Measurements from ENCODE around the gene NANOS2.
A peak's percentile ranks its signal among the peaks of the same experiment; 100 is the strongest.

NANOS2 gene

DNA sequence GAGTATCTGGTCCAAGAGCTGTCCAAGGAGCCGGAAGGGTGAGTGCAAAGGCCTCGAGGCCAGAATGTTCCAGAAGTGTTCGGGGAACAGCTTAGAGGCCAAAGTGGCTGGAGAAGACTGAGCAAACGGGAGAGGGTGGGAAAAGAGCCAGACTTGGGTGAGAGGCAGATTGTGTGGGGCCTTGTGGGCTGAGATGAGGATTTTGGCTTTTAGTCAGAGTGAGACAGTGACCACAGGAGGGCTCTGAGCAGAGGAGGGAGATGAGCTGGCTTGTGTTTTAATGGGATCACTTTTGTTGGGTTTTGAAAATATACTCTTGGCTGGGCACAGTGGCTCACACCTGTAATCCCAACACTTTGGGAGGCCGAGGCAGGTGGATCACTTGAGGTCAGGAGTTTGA, 5.6 kb downstream of the NANOS2 start:
- DNase-seq = no peak
- 73% methylated on average over 5 of the region's 5 CpGs for WGBS
- no peak overlapping the region for H2AK5ac ChIP-seq (ENCODE audit: low read length, severe bottlenecking)

DNA sequence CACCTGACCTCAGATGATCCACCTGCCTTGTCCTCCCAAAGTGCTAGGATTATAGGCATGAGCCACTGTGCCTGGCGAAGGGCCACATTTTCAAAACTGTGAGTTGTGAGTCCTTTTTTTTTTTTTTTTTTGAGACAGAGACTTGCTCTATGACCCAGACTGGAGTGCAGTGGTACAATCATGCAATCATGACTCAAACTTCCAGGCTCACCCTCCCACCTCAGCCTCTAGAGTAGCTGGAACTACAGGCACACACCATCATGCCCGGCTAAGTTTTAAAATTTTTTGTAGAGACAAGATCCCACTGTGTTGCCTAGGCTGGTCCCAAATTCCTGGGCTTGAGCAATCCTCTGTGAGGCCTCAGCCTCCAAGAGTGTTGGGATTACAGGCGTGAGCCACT, 8.4 kb downstream of the NANOS2 start:
- Histone ChIP-seq H3K9ac (ENCODE audit: low read length) (peak overlapping the region; percentile 19), H2AFZ (ENCODE audit: low read depth, low read length) (no peak overlapping the region), H2AK5ac (ENCODE audit: low read length, severe bottlenecking) (no peak overlapping the region), H3K4ac (ENCODE audit: low read depth in 1 of 2, low read length in 2 of 2) (no peak overlapping the region), H3K36me3 (ENCODE audit: control insufficient read depth in 1 of 2, insufficient read depth in 2 of 2, low read depth in 1 of 2, low read length in 2 of 2) (no peaks in the 10 kb centered on the region), H3K4me2 (ENCODE audit: low read length, poor library complexity, severe bottlenecking) (no peak overlapping the region), H3K23ac (ENCODE audit: low read length in 2 of 2) (no peak overlapping the region), H3K9me3 (ENCODE audit: control insufficient read depth, low read length) (no peaks in the 10 kb centered on the region), H3K79me1 (replicated peaks; ENCODE audit: low read length, poor library complexity, severe bottlenecking) (peaks cover 7% of the 10 kb centered on the region), H2BK12ac (ENCODE audit: low read length in 2 of 2) (no peak overlapping the region), H2BK5ac (ENCODE audit: low read depth, low read length, poor library complexity, severe bottlenecking) (no peak overlapping the region), H4K8ac (ENCODE audit: low read length) (no peak overlapping the region), H3K27me3 (ENCODE audit: control insufficient read depth in 1 of 2, insufficient read depth in 1 of 2, low read length in 2 of 2) (peaks cover 0 to 12% of the 10 kb centered on the region in 2 experiments), H3K27ac (ENCODE audit: low read length, poor library complexity, severe bottlenecking) (no peak overlapping the region), H3K4me1 (ENCODE audit: control insufficient read depth, insufficient read depth, low read depth, low read length) (peaks cover 10% of the 10 kb centered on the region), H3K18ac (ENCODE audit: low read depth in 1 of 2, low read length in 2 of 2) (no peak overlapping the region), H4K91ac (ENCODE audit: low read length) (no peak overlapping the region), H2BK120ac (ENCODE audit: low read depth, low read length) (no peak overlapping the region), H3K14ac (ENCODE audit: low read length in 2 of 2) (no peak overlapping the region), H3K4me3 (ENCODE audit: insufficient read depth in 1 of 2, low read depth in 1 of 2, low read length in 2 of 2) (no peak overlapping the region), H2BK15ac (ENCODE audit: low read depth, poor library complexity, severe bottlenecking) (no peak overlapping the region)
- 86% methylated on average over 3 of the region's 3 CpGs for WGBS
- peak; percentile 14 for DNase-seq

More for the DNA sequence above, 5.6 kb downstream of the NANOS2 start:
- no peak overlapping the region for H4K8ac ChIP-seq (ENCODE audit: low read length)
- no peak overlapping the region for H3K18ac ChIP-seq (ENCODE audit: low read depth in 1 of 2, low read length in 2 of 2)
- H3K4me3 ChIP-seq (ENCODE audit: insufficient read depth in 1 of 2, low read depth in 1 of 2, low read length in 2 of 2) = no peak overlapping the region
- no peak overlapping the region for H3K14ac ChIP-seq (ENCODE audit: low read length in 2 of 2)
- no peak overlapping the region for H2BK120ac ChIP-seq (ENCODE audit: low read depth, low read length)
- peaks cover 0 to 29% of the 10 kb centered on the region in 2 experiments for H3K27me3 ChIP-seq (ENCODE audit: control insufficient read depth in 1 of 2, insufficient read depth in 1 of 2, low read length in 2 of 2)
- no peak overlapping the region for H3K27ac ChIP-seq (ENCODE audit: low read length, poor library complexity, severe bottlenecking)
- no peak overlapping the region for H3K4me2 ChIP-seq (ENCODE audit: low read length, poor library complexity, severe bottlenecking)
- H3K9ac ChIP-seq (ENCODE audit: low read length) = no peak overlapping the region
- no peaks in the 10 kb centered on the region for H3K9me3 ChIP-seq (ENCODE audit: control insufficient read depth, low read length)
- H4K91ac ChIP-seq (ENCODE audit: low read length) = no peak overlapping the region
- H3K4me1 ChIP-seq (ENCODE audit: control insufficient read depth, insufficient read depth, low read depth, low read length) = no peaks in the 10 kb centered on the region
- H3K4ac ChIP-seq (ENCODE audit: low read depth in 1 of 2, low read length in 2 of 2) = no peak overlapping the region
- H3K23ac ChIP-seq (ENCODE audit: low read length in 2 of 2) = no peak overlapping the region
- no peak overlapping the region for H2BK5ac ChIP-seq (ENCODE audit: low read depth, low read length, poor library complexity, severe bottlenecking)
- no peak overlapping the region for H2BK15ac ChIP-seq (ENCODE audit: low read depth, poor library complexity, severe bottlenecking)
- no peak overlapping the region for H2AFZ ChIP-seq (ENCODE audit: low read depth, low read length)
- no peaks in the 10 kb centered on the region for H3K36me3 ChIP-seq (ENCODE audit: control insufficient read depth in 1 of 2, insufficient read depth in 2 of 2, low read depth in 1 of 2, low read length in 2 of 2)
- no peak overlapping the region for H2BK12ac ChIP-seq (ENCODE audit: low read length in 2 of 2)
- no peaks in the 10 kb centered on the region for H3K79me1 ChIP-seq (replicated peaks; ENCODE audit: low read length, poor library complexity, severe bottlenecking)

DNA sequence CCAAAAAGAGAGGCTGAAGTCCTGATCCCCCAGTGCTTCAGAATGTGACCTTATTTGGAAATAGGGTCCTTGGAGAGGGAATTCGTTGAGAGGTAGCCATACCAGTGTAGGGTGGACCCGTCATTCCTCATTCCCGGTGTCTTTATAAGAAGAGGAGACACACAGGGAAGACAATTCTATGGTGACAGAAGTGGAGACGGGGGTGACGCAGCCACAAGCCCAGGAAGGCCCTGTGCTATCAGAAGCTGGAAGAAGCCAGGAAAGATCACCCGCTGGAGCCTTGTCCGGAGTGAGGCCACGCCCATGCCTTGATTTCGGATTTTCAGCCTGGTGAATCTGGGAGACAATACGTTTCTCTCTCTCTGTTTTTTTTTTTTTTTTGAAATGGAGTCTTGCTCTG, 9.6 kb downstream of the NANOS2 start:
- Histone ChIP-seq H3K36me3 (ENCODE audit: control insufficient read depth in 1 of 2, insufficient read depth in 2 of 2, low read depth in 1 of 2, low read length in 2 of 2) (peaks cover 2 to 8% of the 10 kb centered on the region in 2 experiments), H2AFZ (ENCODE audit: low read depth, low read length) (no peak overlapping the region), H3K4ac (ENCODE audit: low read depth in 1 of 2, low read length in 2 of 2) (no peak overlapping the region), H4K91ac (ENCODE audit: low read length) (no peak overlapping the region), H3K4me3 (ENCODE audit: insufficient read depth in 1 of 2, low read depth in 1 of 2, low read length in 2 of 2) (no peak overlapping the region), H3K27me3 (ENCODE audit: control insufficient read depth in 1 of 2, insufficient read depth in 1 of 2, low read length in 2 of 2) (peaks cover 0 to under 1% of the 10 kb centered on the region in 2 experiments), H3K14ac (ENCODE audit: low read length in 2 of 2) (no peak overlapping the region), H3K18ac (ENCODE audit: low read depth in 1 of 2, low read length in 2 of 2) (no peak overlapping the region), H4K8ac (ENCODE audit: low read length) (no peak overlapping the region), H2AK5ac (ENCODE audit: low read length, severe bottlenecking) (no peak overlapping the region), H3K4me1 (ENCODE audit: control insufficient read depth, insufficient read depth, low read depth, low read length) (peaks cover 14% of the 10 kb centered on the region), H3K23ac (ENCODE audit: low read length in 2 of 2) (no peak overlapping the region), H2BK12ac (ENCODE audit: low read length in 2 of 2) (no peak overlapping the region), H2BK5ac (ENCODE audit: low read depth, low read length, poor library complexity, severe bottlenecking) (no peak overlapping the region), H2BK120ac (ENCODE audit: low read depth, low read length) (no peak overlapping the region), H3K79me1 (replicated peaks; ENCODE audit: low read length, poor library complexity, severe bottlenecking) (peaks cover 15% of the 10 kb centered on the region), H3K4me2 (ENCODE audit: low read length, poor library complexity, severe bottlenecking) (no peak overlapping the region), H3K9ac (ENCODE audit: low read length) (no peak overlapping the region), H3K9me3 (ENCODE audit: control insufficient read depth, low read length) (no peaks in the 10 kb centered on the region), H3K27ac (ENCODE audit: low read length, poor library complexity, severe bottlenecking) (no peak overlapping the region), H2BK15ac (ENCODE audit: low read depth, poor library complexity, severe bottlenecking) (no peak overlapping the region)
- WGBS = 86% methylated on average over 10 of the region's 10 CpGs
- no peak for DNase-seq

DNA sequence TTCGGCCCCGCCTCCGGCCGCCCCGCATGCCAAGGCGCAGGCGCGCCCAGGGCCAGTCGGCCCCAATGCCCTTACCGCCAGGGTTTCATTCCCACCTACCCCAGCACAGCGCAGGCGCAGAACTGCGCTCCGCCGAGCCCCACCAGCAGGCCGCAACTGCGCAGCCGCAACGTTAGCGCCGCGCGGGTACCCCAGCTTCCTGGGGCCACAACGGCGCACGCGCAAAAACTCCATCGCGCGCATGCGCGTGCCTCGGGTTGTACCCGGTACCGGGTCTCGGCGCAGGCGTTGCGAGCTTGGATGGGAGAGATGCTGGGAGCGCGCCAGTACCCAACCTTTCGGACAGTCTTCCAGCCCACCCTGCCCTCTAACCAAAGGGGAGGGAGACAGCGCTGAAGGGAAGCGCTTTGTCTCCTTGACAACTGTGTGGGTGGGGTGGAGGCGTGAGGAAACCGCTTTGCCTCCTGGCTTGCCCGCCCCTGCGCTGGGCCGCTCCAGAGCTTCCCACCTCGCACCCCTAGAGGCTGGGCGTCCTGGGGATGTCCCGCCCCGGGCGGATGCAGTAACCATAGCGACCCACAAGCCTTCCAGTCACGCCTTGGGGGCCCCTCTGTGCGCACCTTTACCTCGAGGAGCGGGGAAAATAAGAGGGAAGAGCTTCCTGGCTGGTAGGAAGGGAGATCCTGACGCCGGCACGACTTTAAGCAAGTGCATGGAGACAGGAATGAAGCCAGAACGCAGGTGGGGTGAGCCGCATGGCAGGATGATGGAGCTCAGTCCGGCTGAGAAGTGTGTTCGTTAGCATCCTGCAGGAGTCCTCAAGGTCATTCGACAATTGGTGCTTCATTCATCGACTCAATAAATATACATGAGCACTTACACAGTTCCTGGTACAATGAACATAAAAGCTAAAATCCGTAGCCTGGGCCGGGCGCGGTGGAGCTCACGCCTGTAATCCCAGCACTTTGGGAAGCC, 11.6 kb downstream of the NANOS2 start:
- H2BK120ac ChIP-seq (ENCODE audit: low read depth, low read length) = no peak overlapping the region
- H3K4me3 ChIP-seq (ENCODE audit: insufficient read depth in 1 of 2, low read depth in 1 of 2, low read length in 2 of 2) = peak overlapping the region; percentile 74 to 93
- peak overlapping the region; percentile 34 for H4K91ac ChIP-seq (ENCODE audit: low read length)
- H2AFZ ChIP-seq (ENCODE audit: low read depth, low read length) = peak overlapping the region; percentile 86
- peaks cover 18% of the 10 kb centered on the region for H3K79me1 ChIP-seq (replicated peaks; ENCODE audit: low read length, poor library complexity, severe bottlenecking)
- peaks cover 14% of the 10 kb centered on the region for H3K4me1 ChIP-seq (ENCODE audit: control insufficient read depth, insufficient read depth, low read depth, low read length)
- no peak overlapping the region for H2AK5ac ChIP-seq (ENCODE audit: low read length, severe bottlenecking)
- H3K23ac ChIP-seq (ENCODE audit: low read length in 2 of 2) = no peak overlapping the region
- peak overlapping the region; percentile 89 for H3K4me2 ChIP-seq (ENCODE audit: low read length, poor library complexity, severe bottlenecking)
- peak overlapping the region; percentile 77 for H3K9ac ChIP-seq (ENCODE audit: low read length)
- H2BK5ac ChIP-seq (ENCODE audit: low read depth, low read length, poor library complexity, severe bottlenecking) = no peak overlapping the region
- WGBS = 6% methylated on average over 63 of the region's 73 CpGs
- no peaks in the 10 kb centered on the region for H3K27me3 ChIP-seq (ENCODE audit: control insufficient read depth in 1 of 2, insufficient read depth in 1 of 2, low read length in 2 of 2)
- no peak overlapping the region for H3K14ac ChIP-seq (ENCODE audit: low read length in 2 of 2)
- H2BK15ac ChIP-seq (ENCODE audit: low read depth, poor library complexity, severe bottlenecking) = peak overlapping the region; percentile 49
- H3K4ac ChIP-seq (ENCODE audit: low read depth in 1 of 2, low read length in 2 of 2) = peak overlapping the region in 1 of 2 experiments; percentile 67
- peak overlapping the region; percentile 77 for H3K27ac ChIP-seq (ENCODE audit: low read length, poor library complexity, severe bottlenecking)
- no peak overlapping the region for H2BK12ac ChIP-seq (ENCODE audit: low read length in 2 of 2)
- H3K9me3 ChIP-seq (ENCODE audit: control insufficient read depth, low read length) = no peaks in the 10 kb centered on the region
- H4K8ac ChIP-seq (ENCODE audit: low read length) = peak overlapping the region; percentile 81
- H3K18ac ChIP-seq (ENCODE audit: low read depth in 1 of 2, low read length in 2 of 2) = peak overlapping the region; percentile 64 to 94
- peak; percentile 96 for DNase-seq
- peaks cover 15 to 26% of the 10 kb centered on the region in 2 experiments for H3K36me3 ChIP-seq (ENCODE audit: control insufficient read depth in 1 of 2, insufficient read depth in 2 of 2, low read depth in 1 of 2, low read length in 2 of 2)
